Gastroesophageal sphincter (tissue), 3 donors: ENCODE results near the gene MRPL27.

Experiments used
- CTCF ChIP-seq, 4 experiments: fragments of 200-600 bp in 2 of 4; fragments of 450-650 bp in 2 of 4; sonication (generic) in 1 of 4; IDR thresholded peaks; one replicate each; pipeline ENCODE4 v1.5.1; 2017 to 2019; ENCODE audit warnings: antibody characterized with exemption in 4 of 4, mild to moderate bottlenecking in 2 of 4, moderate library complexity in 2 of 4
- EP300 ChIP-seq: sonication (generic); formaldehyde crosslinking; IDR thresholded peaks from one replicate; pipeline ENCODE4 v1.6.1; 2017; ENCODE audit warnings: antibody characterized with exemption, mild to moderate bottlenecking
- POLR2A ChIP-seq, 2 donors: fragments of 450-650 bp; IDR thresholded peaks; one replicate each; pipeline ENCODE4 v1.6.1; 2017; ENCODE audit warnings: antibody characterized with exemption in 2 of 2, mild to moderate bottlenecking in 2 of 2, moderate library complexity in 1 of 2
- POLR2AphosphoS5 ChIP-seq: sonication (generic); formaldehyde crosslinking; IDR thresholded peaks from one replicate; pipeline ENCODE4 v1.6.1; 2017; ENCODE audit warnings: antibody characterized with exemption

- no peak for TF ChIP-seq CTCF (IDR thresholded peaks at IDR 0.05)
- TF ChIP-seq POLR2A (IDR thresholded peaks at IDR 0.05): no peak
- no peak for TF ChIP-seq EP300
- TF ChIP-seq POLR2AphosphoS5: no peak
Measured at GRCh38 chr17:50347894-50348291, 25.1 kb downstream of the MRPL27 start.
